HFF-Myc (cell line): ENCODE data around the gene VPS37C.

Experiments used
- DNase-seq: peaks from one replicate; pipeline ENCODE4 v3.0.0-alpha.2; 2011; ENCODE audit warnings: low read depth; ENCODE audit errors: extremely low read depth
- H3K4me3 ChIP-seq: replicated peaks from 2 replicates; pipeline ENCODE4 v1.5.1; 2011; ENCODE audit warnings: low read depth, mild to moderate bottlenecking, control low read depth, low read length
- TF ChIP-seq, protein P1 (sequence below): IDR thresholded peaks from 2 replicates; pipeline ENCODE4 v1.5.1; 2012; ENCODE audit warnings: mild to moderate bottlenecking, low read depth, low read length, control low read depth; ENCODE audit errors: missing control alignments

VPS37C gene

GRCh38 chr11:61195719-61196118 lies 34.5 kb upstream of the VPS37C start:
- TF ChIP-seq, protein P1, sequence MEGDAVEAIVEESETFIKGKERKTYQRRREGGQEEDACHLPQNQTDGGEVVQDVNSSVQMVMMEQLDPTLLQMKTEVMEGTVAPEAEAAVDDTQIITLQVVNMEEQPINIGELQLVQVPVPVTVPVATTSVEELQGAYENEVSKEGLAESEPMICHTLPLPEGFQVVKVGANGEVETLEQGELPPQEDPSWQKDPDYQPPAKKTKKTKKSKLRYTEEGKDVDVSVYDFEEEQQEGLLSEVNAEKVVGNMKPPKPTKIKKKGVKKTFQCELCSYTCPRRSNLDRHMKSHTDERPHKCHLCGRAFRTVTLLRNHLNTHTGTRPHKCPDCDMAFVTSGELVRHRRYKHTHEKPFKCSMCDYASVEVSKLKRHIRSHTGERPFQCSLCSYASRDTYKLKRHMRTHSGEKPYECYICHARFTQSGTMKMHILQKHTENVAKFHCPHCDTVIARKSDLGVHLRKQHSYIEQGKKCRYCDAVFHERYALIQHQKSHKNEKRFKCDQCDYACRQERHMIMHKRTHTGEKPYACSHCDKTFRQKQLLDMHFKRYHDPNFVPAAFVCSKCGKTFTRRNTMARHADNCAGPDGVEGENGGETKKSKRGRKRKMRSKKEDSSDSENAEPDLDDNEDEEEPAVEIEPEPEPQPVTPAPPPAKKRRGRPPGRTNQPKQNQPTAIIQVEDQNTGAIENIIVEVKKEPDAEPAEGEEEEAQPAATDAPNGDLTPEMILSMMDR, result no peak
- H3K4me3 ChIP-seq, result no peak overlapping the region
- DNase-seq, result no peak

GRCh38 chr11:61194981-61195695 lies 33.9 kb upstream of the VPS37C start:
- TF ChIP-seq, protein P1, result no peak
- no peak for DNase-seq

GRCh38 chr11:61194169-61194671 lies 33.0 kb upstream of the VPS37C start:
- TF ChIP-seq, protein P1, result no peak
- H3K4me3 ChIP-seq, result no peak overlapping the region
- DNase-seq, result no peak

More at GRCh38 chr11:61194981-61195695, 33.9 kb upstream of the VPS37C start:
- H3K4me3 ChIP-seq, result no peak overlapping the region

- no peak for DNase-seq
- H3K4me3 ChIP-seq, result no peak overlapping the region
- TF ChIP-seq, protein P1, result no peak
Observed at GRCh38 chr11:61193596-61193995, 32.4 kb upstream of the VPS37C start.

GRCh38 chr11:61189933-61190332 lies 28.7 kb upstream of the VPS37C start:
- TF ChIP-seq, protein P1, result no peak
- no peak overlapping the region for H3K4me3 ChIP-seq
- DNase-seq, result no peak

GRCh38 chr11:61187505-61188130 lies 26.4 kb upstream of the VPS37C start:
- no peak overlapping the region for H3K4me3 ChIP-seq
- TF ChIP-seq, protein P1, result peak; percentile 94
- peak; percentile 69 for DNase-seq
